ENCODE results near the gene CMC1. TPM values are rescaled to one million over a fixed set of nuclear protein-coding genes. Genes with fewer than 3 reads are reported as not detected.

Gene CMC1
- total RNA-seq, 1 experiment from 2014 or later, result 16.5 TPM

DNA sequence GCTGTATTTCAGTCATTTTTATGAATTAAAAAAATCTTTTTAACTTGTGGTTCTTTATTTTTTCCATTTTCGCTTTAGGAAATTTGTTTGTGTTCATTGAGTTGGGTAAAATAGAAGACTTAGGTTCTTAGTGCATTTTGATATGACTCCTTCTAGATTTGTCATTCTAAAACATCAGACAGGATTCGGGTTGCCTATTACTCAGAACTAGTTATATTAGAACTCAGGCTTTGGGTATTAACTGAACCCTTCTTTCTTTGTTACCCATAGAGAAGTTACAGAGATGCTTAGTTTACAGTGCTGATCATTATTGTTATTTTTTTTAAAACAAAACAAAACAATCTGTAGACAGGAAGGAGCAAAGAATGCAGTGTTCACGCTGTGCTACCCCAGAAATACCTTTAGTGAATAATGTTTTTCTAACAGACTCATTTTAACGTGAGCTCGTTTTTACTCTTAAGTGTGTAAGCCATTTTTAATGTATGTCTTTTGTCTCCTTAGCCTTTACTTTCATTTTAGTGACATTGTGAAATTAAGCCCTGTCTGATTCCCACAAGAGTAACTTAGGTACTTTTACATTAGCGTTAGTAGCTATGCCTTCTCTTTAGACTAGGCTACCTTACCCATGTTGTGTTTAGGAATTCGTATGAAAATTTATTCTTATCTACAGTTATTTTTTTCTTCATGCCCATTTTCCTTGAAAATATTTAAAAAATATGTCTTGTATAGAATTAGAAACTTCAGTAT is 53.4 kb downstream of the CMC1 start:
- no peaks in the 10 kb centered on the region for H3K27me3 ChIP-seq (ENCODE audit: insufficient read depth, low read length)
- Mint-ChIP-seq H3K27ac (no peak overlapping the region), H3K36me3 (ENCODE audit: insufficient read depth in 1 of 3, low read depth in 3 of 3) (peaks cover 9 to 16% (median 10%) of the 10 kb centered on the region in 3 experiments), H3K9me3 (peaks cover 2 to 3% of the 10 kb centered on the region in 2 experiments; a peak in 2 of 5 replicates), H3K27me3 (ENCODE audit: low read depth) (no peaks in the 10 kb centered on the region), H3K4me1 (peaks cover 7 to 9% of the 10 kb centered on the region in 2 experiments), H3K4me3 (no peak overlapping the region)
- H3K27ac ChIP-seq (ENCODE audit: insufficient read length, low read depth, low read length), result no peak overlapping the region
- no peak overlapping the region for H3K14ac ChIP-seq (ENCODE audit: insufficient read depth, low read length)
- peaks cover 6% of the 10 kb centered on the region for H3K9me3 ChIP-seq (ENCODE audit: control insufficient read depth, low read depth, low read length)
- no CpG with 5 or more reads among the region's 7 CpGs for WGBS (ENCODE audit: extremely low coverage, insufficient read length, low lambda C conversion rate)
- H3K23ac ChIP-seq (ENCODE audit: insufficient read length, low read depth, low read length), result no peak overlapping the region
- no peak overlapping the region for H3T11ph ChIP-seq (ENCODE audit: low read length)
- H3K9ac ChIP-seq (ENCODE audit: extremely low read depth, insufficient read length, low read length), result no peak overlapping the region
- H2BK5ac ChIP-seq (ENCODE audit: insufficient read length, low read length), result no peak overlapping the region
- no peak overlapping the region for H3K4me2 ChIP-seq (ENCODE audit: insufficient read depth, insufficient read length, low read length)
- no peaks in the 10 kb centered on the region for H3K79me2 ChIP-seq (ENCODE audit: insufficient read depth, low read length)
- no peak overlapping the region for H2BK12ac ChIP-seq (ENCODE audit: insufficient read length, low read depth, low read length)
- no peak for DNase-seq
- TF ChIP-seq, protein P1, sequence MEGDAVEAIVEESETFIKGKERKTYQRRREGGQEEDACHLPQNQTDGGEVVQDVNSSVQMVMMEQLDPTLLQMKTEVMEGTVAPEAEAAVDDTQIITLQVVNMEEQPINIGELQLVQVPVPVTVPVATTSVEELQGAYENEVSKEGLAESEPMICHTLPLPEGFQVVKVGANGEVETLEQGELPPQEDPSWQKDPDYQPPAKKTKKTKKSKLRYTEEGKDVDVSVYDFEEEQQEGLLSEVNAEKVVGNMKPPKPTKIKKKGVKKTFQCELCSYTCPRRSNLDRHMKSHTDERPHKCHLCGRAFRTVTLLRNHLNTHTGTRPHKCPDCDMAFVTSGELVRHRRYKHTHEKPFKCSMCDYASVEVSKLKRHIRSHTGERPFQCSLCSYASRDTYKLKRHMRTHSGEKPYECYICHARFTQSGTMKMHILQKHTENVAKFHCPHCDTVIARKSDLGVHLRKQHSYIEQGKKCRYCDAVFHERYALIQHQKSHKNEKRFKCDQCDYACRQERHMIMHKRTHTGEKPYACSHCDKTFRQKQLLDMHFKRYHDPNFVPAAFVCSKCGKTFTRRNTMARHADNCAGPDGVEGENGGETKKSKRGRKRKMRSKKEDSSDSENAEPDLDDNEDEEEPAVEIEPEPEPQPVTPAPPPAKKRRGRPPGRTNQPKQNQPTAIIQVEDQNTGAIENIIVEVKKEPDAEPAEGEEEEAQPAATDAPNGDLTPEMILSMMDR (conservative IDR thresholded peaks at IDR 0.05), result no peak
- no peaks in the 10 kb centered on the region for H3K4me1 ChIP-seq (ENCODE audit: insufficient read depth, low read length)
- H4K8ac ChIP-seq (replicated peaks; ENCODE audit: insufficient read length, low read depth, low read length), result no peak overlapping the region
- H2BK20ac ChIP-seq (ENCODE audit: low read depth, low read length, poor library complexity, severe bottlenecking), result no peak overlapping the region
- H3K79me1 ChIP-seq (ENCODE audit: insufficient read depth, low read depth, low read length, poor library complexity, severe bottlenecking), result no peaks in the 10 kb centered on the region
- no peak overlapping the region for H3K18ac ChIP-seq (ENCODE audit: insufficient read length, low read depth, low read length)
- no peaks in the 10 kb centered on the region for H4K20me1 ChIP-seq (ENCODE audit: control insufficient read depth, insufficient read depth, insufficient read length)
- no peak overlapping the region for H3K4ac ChIP-seq (ENCODE audit: low read depth, low read length)
- no peak overlapping the region for H2BK15ac ChIP-seq (ENCODE audit: low read depth, low read length)
- H2AK5ac ChIP-seq (ENCODE audit: insufficient read length, low read length), result no peak overlapping the region
- no peak overlapping the region for H4K5ac ChIP-seq (ENCODE audit: insufficient read length, low read depth, low read length)
- no peak overlapping the region for H4K91ac ChIP-seq (ENCODE audit: insufficient read length, low read depth, low read length)
- no peak overlapping the region for H2AFZ ChIP-seq (ENCODE audit: low read length)
- no peak overlapping the region for H2BK120ac ChIP-seq (ENCODE audit: low read depth, low read length, poor library complexity, severe bottlenecking)
- H3K23me2 ChIP-seq (ENCODE audit: insufficient read length, low read depth, low read length, poor library complexity, severe bottlenecking), result no peaks in the 10 kb centered on the region
- H3K56ac ChIP-seq (ENCODE audit: insufficient read length, low read depth, low read length), result no peak overlapping the region

Data from H9 (cell line).